HEK293T (cell line): ENCODE results near the gene LMF1.

Experiments
- ARNT ChIP-seq: fragments of 450-650 bp; IDR thresholded peaks from 2 replicates; pipeline ENCODE4 v1.6.1; 2017; ENCODE audit warnings: mild to moderate bottlenecking
- TF ChIP-seq, protein P1 (sequence below): fragments of 450-650 bp; IDR thresholded peaks from 2 replicates; pipeline ENCODE4 v1.6.1; 2016

DNA sequence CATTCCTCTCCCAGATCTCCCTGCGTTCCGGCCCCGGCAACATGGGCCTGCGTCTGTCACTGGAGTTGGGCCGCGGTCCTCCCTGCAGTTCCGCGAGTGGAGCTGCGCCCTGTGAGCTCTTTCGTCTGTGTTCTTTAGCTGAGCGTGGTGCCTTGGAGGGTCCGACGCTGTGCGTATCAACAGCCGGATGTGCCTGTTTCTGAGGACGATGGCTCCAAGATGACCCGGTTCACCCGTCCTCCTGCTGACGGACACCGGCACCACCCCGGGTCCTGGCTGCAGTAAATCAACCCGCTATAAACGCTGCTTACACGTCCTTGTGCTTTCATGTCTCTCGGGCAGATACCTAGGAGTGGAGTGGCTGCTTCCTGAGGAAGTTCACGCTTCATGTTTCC is 125.4 kb downstream of the LMF1 start:
- TF ChIP-seq, protein P1, sequence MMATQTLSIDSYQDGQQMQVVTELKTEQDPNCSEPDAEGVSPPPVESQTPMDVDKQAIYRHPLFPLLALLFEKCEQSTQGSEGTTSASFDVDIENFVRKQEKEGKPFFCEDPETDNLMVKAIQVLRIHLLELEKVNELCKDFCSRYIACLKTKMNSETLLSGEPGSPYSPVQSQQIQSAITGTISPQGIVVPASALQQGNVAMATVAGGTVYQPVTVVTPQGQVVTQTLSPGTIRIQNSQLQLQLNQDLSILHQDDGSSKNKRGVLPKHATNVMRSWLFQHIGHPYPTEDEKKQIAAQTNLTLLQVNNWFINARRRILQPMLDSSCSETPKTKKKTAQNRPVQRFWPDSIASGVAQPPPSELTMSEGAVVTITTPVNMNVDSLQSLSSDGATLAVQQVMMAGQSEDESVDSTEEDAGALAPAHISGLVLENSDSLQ = no peak
- no peak for TF ChIP-seq ARNT
